Kidney capillary endothelial cell (primary cell): ENCODE measurements around the gene TPP1.

Experiments
- DNase-seq: peaks from one replicate; pipeline ENCODE4 v3.0.0-alpha.2; 2018; ENCODE audit warnings: low spot score

The TPP1 gene

DNA sequence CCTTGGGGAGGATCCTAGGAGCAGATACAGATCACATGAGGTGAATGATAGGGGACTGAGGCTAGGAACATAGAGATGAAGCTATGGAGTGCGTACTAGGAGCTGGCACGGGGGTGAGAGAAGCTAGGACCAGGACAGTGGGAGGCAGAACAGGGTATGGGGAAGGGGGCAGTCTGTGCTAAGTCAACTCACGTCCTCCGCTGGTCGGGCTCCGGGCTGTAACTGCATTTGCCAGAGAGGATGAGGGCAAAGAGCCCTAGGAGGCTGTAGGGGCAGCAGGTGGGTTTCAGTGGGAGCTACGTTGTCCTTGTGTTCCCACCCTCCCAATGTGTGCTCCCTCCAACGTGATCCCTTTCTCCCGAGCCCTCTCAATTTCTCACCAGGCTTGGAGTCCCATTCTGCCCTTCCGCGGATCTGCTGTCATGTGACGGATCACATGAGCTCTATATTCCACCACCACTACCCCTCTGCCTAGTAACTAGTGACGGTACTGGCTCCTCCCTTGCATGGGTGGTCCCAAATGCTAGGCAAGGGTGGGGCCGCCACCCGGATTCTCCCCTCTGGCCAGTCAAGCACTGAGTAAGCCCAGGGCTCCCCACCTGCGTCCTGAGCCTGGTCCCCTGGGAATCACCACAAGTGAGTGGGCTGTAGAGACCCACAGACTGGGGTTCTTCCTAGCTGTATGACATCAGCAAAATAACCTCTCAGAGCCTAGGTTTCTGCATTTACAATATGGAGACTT, at the start of gene TPP1:
Gene TPP1, minus strand, starts transcription at position 419 of the 742 bp plus-strand sequence. Its CDS starts 22 bp downstream, at position 397.
- DNase-seq: peak; percentile 92

GRCh38 chr11:6667733-6668374, 48.6 kb upstream of the TPP1 start:
- DNase-seq: no peak

DNA sequence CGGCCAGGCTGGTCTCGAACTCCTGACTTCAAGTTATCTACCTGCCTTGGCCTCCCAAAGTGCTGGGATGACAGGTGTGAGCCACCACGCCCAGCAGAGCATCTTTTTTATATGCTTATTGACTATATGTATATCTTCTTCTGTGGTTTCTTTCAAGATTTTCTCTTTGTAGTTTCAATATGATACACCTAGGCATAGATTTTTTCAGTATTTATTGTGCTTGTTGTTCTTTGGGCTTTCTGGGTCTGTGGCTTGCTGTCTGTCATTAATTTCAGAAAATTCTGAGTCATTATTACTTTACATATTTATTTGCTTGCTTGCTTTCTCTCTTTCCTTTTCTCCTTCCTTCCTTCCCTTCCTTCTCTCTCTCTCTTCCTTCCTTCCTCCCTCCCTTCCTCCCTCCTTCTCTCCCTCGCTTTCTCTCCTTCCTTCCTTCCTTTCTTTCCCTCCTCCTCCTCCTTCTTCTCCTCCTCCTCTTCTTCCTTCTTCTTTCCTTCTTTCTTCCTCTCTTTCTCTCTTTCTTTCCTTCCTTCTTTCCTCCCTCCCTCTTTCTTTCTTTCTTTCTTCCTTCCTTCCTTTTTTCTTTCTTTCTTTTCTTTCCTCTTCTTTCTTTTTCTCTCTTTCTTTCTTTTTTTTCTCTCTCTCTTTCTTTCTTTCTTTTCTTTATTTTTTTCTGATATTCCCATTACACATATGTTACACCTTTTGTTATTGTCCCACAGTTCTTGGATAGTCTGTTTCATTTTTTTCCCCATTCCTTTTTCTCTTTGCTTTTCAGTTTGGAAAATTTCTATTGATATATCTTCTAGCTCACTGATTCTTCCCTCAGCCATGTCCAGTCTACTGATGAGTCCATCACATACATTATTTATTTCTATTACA, 47.3 kb upstream of the TPP1 start:
- DNase-seq: no peak

- DNase-seq: no peak
These were observed 45.3 kb upstream of the TPP1 start for GRCh38 chr11:6664551-6664950.

GRCh38 chr11:6663794-6664469, 44.7 kb upstream of the TPP1 start:
- DNase-seq: no peak

DNA sequence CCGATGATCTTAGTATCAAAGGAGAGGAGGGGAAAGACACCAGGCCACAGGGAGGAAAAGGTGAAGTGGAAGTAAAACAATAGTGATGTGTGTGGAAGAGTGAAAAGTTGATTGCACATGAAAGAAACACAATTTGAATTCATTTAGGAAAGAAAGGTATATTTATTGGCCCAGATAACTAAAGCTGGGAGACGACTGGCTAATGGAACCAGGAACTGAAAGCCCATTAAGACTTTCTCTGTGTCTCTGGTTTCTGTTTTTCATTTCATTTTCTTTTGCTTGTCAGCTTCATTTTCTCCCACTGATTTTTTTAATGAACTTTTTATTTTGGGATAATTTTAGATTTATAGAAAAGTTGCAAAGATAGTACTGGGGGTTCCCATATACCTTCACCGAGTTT, 41.5 kb upstream of the TPP1 start:
- DNase-seq: no peak

DNA sequence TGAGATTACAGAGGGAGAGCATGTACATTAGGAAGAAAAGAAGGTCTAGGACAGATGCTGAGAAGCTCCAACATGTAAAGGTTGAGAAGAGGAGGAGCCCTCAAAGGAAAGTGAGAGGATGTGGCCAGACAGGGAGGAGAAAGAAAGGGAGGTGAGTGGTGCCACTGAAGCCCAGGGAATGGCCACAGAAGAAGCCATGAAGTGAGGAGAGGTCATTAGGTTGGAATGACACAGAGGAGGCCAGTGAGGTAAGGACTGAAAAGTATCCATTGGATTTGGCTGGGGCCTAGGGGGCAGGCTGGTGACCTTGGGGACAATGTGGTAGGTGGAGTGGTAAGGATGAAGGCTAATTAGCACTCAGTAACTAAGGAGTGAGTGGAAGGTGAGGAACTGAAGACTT, 39.4 kb upstream of the TPP1 start:
- no peak for DNase-seq

DNA sequence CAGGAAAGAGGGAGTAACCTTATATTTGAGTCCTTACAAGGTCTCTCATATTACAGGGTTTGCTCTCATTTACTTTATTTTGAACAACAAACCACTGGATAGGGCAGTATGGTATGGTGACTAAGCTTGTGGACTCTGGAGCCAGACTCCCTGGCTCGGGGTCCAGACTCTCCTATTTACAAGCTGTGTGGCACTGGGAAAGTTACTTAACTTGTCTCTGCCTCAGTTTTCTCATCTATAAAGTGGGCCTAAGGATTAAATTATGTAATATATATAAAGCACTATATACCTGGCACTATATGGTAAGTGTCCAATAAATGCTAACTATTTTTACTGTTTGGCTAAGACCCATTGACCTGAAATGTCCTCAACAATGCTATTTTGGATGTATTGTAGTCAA, 38.1 kb upstream of the TPP1 start:
- no peak for DNase-seq

DNA sequence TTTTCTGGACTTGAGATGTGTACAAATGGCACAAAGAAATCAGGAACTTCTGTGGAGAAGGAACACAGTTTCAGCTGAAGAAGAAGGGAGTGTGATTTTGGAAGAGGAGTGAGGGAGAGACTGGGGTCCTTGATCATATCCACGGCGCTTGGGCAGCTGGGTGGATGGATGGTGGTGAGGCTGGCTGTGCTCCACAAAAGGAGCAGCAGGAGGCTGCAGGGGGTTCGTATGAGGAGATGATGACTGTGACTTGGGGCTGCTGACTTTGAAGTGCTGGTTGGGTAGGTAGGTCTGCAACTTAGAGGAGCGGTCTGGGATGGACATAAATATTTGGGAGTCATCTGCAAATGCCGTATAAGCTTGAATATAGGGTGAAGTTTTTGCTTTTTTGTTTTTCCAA, 37.7 kb upstream of the TPP1 start:
- no peak for DNase-seq

DNA sequence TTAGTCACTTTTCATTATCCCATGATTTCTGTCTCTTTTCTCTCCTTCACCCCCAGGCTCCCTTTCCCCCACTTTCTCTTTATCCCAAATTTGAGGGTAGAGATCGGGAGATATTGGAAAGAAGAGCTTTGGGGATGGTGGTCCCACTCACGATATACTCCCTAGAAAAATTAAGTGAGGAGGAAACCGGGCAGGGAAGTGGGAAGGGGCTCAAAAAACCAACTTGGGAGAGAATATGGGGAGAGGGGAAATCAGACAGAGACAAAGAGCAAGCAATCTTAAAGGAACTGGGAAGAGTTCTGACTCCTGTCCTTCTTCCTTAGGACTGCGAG, 37.3 kb upstream of the TPP1 start:
- no peak for DNase-seq

GRCh38 chr11:6655790-6656583, 36.8 kb upstream of the TPP1 start, which contains the start of gene DCHS1:
DCHS1 (minus strand) TSS chr11:6655809; CDS start chr11:6641613, 14,196 bp downstream.
- DNase-seq: no peak

DNA sequence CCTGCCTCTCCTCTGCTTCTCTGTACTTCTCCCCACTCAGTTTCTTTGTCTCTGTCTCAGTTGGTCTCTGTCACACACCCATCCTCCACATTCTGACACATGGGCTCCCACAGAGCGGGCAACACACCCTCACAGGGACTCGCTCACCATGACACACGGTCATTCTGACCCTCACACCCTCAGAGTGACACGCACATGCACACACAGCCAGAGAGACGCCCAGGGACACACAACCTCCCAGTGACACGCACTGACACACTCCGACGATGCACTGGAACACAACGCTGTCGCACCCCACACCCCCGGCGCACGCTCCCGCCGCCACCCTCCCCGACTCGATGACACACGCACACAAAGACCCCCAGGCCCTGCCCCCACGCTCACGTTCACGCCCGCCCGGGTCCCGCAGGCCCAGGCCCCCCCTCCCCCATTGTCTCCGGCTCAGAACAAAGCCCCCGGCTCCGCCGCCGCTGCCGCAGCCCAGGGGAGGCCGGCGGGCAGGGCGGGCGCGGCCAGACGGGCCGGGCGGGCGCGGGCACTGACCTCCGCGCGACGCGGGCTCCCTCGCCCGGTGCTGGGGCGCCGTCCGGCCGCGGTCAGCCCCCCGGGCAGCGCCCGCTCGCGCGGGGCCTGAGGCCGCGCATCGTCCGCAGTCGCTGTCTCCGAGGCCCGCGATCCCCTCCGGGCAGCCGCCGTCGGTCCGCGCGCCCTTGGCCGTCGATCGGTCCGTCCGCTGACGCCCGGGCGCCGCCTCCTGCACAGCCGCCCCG, 36.0 kb upstream of the TPP1 start:
- peak; percentile 83 for DNase-seq

GRCh38 chr11:6654281-6655019, 35.2 kb upstream of the TPP1 start:
- DNase-seq: no peak

- DNase-seq: no peak
These were observed 34.4 kb upstream of the TPP1 start for GRCh38 chr11:6653656-6654055.

- no peak for DNase-seq
These were observed 33.9 kb upstream of the TPP1 start for GRCh38 chr11:6653097-6653496.

- no peak for DNase-seq
These were observed 33.0 kb upstream of the TPP1 start for GRCh38 chr11:6652182-6652581.

- no peak for DNase-seq
These were observed 31.8 kb upstream of the TPP1 start for GRCh38 chr11:6650980-6651379.

DNA sequence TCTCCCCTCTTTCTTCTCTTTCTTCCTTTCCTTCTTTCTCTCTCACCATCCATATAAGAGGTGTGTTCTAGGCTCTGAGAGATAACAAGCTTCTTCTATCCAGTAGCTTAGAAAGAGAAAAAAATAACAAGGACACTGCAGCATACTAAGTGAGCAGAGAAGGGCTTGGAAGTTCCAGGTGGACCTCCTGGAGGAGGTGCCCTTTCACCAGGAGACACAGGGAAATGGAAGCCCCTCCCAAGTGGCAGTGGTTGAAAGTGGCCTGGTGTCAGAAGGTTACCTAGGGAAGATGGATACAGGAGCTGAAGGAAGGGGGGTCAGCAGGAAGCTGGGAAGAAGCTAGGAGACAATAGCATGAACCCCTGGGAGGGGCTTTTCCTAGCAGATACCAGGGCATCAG, 30.9 kb upstream of the TPP1 start:
- no peak for DNase-seq

DNA sequence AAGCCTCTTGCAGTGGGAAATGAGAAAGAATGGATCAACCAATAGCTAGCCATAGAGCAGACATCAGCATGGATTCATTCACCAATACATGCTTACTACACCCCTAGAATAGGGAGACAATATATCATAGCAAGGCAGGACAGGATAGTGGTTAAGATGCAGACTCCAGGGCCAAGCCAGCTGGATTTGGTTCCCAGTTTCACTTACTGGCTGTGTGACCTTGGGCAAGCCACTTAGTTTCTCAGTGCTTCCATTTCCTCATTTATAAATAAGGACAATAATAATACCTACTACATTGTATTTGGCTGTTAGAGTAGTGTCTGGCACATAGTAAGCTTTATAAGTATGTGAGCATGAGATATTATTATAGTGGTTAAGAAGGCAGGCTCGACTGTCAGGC, 29.3 kb upstream of the TPP1 start:
- DNase-seq: no peak

GRCh38 chr11:6647836-6648235, 28.6 kb upstream of the TPP1 start:
- no peak for DNase-seq
